K562 (cell line): ENCODE results near the gene SARS1. TPM values are rescaled to one million over a fixed set of nuclear protein-coding genes. Genes with fewer than 3 reads are reported as not detected.

Experiments used
- ATAC-seq: fragments of 200-7000 bp; cut with Tn5 transposase; 3 replicates; pipeline ENCODE4 v1.9.1; 2020; ENCODE audit warnings: moderate library complexity
- BruUV-seq: library from RNA; stranded (reverse); fragments of 400-500 nt; replicated peaks from 2 replicates; lab custom pipeline; 2021; lab: Mats Ljungman, UMichigan
- CTCF ChIA-PET: fragments of 300-600 bp; formaldehyde crosslinking; extraction: SDS; loops from one replicate; lab custom pipeline; 2021; ENCODE audit warnings: low intra/inter-chr PET ratio; lab: Yijun Ruan, JAX
- POLR2A ChIA-PET: fragments of 300-600, 350-650 bp; sonication (Branson Sonifier 250); formaldehyde crosslinking; extraction: SDS; loops from one replicate; lab custom pipeline; 2021; ENCODE audit warnings: antibody characterized with exemption, inconsistent platforms; lab: Yijun Ruan, JAX
- DNase-seq, 4 experiments: peaks; one replicate each; pipeline versions ENCODE4 v3.0.0 to v3.0.0-alpha.2; 2011 to 2018; ENCODE audit warnings: low spot score in 3 of 4, mixed read lengths in 3 of 4; ENCODE audit errors: extremely low read depth in 1 of 4
- FAIRE-seq: peaks from 2 replicates; lab custom pipeline; 2011; peaks lifted over from hg19 to GRCh38; lab: Jason Lieb, UNC
- H2AFZ ChIP-seq: 2 replicates; pipeline ENCODE4 v1.6.0; 2011; ENCODE audit warnings: low read depth, low read length, control low read depth, inconsistent platforms
- H3K27ac ChIP-seq: fragments of 200-600 bp; 3 replicates; pipeline ENCODE4 v1.8.0; 2011; ENCODE audit warnings: low read depth, mild to moderate bottlenecking, control low read depth, inconsistent platforms, low read length, moderate library complexity, mixed read lengths; ENCODE audit errors: extremely low read depth
- H3K27me3 ChIP-seq, 2 experiments: fragments of 300-600 bp in 1 of 2; 2 replicates in 1 of 2; 3 replicates in 1 of 2; pipeline versions ENCODE4 v1.6.0 to v1.8.0; 2011; ENCODE audit warnings: inconsistent platforms in 2 of 2, low read length in 2 of 2, mild to moderate bottlenecking in 1 of 2, mixed read lengths in 1 of 2, moderate library complexity in 1 of 2; ENCODE audit not compliant: control insufficient read depth in 2 of 2, insufficient read depth in 2 of 2
- H3K36me3 ChIP-seq: fragments of 300-600 bp; 3 replicates; pipeline ENCODE4 v1.8.0; 2011; ENCODE audit warnings: mild to moderate bottlenecking, low read length, inconsistent platforms; ENCODE audit not compliant: control insufficient read depth, insufficient read depth
- H3K4me1 ChIP-seq, 2 experiments: fragments of 200-600 bp in 1 of 2; replicated peaks in 1 of 2; 2 replicates in 1 of 2; 3 replicates in 1 of 2; pipeline versions ENCODE4 v1.5.1 to v1.8.0; 2011; ENCODE audit warnings: inconsistent platforms in 2 of 2, low read length in 2 of 2, mild to moderate bottlenecking in 1 of 2, mixed read lengths in 1 of 2, moderate library complexity in 1 of 2; ENCODE audit not compliant: control insufficient read depth in 2 of 2, insufficient read depth in 2 of 2
- H3K4me2 ChIP-seq: 2 replicates; pipeline ENCODE4 v1.6.1; 2011; ENCODE audit warnings: low read length, control low read depth, inconsistent platforms, mixed read lengths; ENCODE audit not compliant: insufficient read depth
- H3K4me3 ChIP-seq: fragments of 200-600 bp; sonication (generic), shearing (Covaris generic); 2 replicates; pipeline ENCODE4 v1.5.1; 2016; ENCODE audit warnings: control low read depth, inconsistent platforms
- H3K79me2 ChIP-seq: fragments of 200-600 bp; 3 replicates; pipeline ENCODE4 v1.8.0; 2011; ENCODE audit warnings: low read length, inconsistent platforms; ENCODE audit not compliant: control insufficient read depth, insufficient read depth
- H3K9ac ChIP-seq, 2 experiments: 2 replicates each; pipeline versions ENCODE4 v1.6.0 to v1.6.1; 2011; ENCODE audit warnings: low read depth in 2 of 2, low read length in 2 of 2, control low read depth in 1 of 2, inconsistent platforms in 1 of 2, mild to moderate bottlenecking in 1 of 2, mixed read lengths in 1 of 2; ENCODE audit not compliant: insufficient read depth in 1 of 2
- H3K9me1 ChIP-seq: one replicate; pipeline ENCODE4 v1.6.0; 2011; ENCODE audit warnings: inconsistent platforms, mild to moderate bottlenecking, low read length, moderate library complexity; ENCODE audit not compliant: control insufficient read depth, insufficient read depth
- H3K9me3 ChIP-seq: replicated peaks from 2 replicates; pipeline ENCODE4 v1.5.1; 2011; ENCODE audit warnings: low read depth, low read length, inconsistent platforms; ENCODE audit not compliant: control insufficient read depth, insufficient read depth
- H4K20me1 ChIP-seq: replicated peaks from 2 replicates; pipeline ENCODE4 v1.6.1; 2011; ENCODE audit warnings: low read length, inconsistent platforms, mixed read lengths; ENCODE audit not compliant: control insufficient read depth, insufficient read depth
- CAMTA2 ChIP-seq: fragments of 250-450 bp; sonication (Bioruptor Pico); conservative IDR thresholded peaks from 2 replicates; pipeline ENCODE4 v1.5.1; 2022
- MYC ChIP-seq, 2 experiments: fragments of 250-450 bp in 1 of 2; sonication (Bioruptor Pico) in 1 of 2; IDR thresholded peaks; 2 replicates each; pipeline versions ENCODE4 v1.5.1 to v1.6.1; 2012 to 2021; ENCODE audit warnings: low read depth in 2 of 2, borderline replicate concordance in 1 of 2, improper control_type of control experiment in 1 of 2, low read length in 1 of 2, mild to moderate bottlenecking in 1 of 2, moderate library complexity in 1 of 2
- WGBS: fragments of 100-300 bp; shearing (Covaris generic); methylation state at CpG from one replicate; pipeline ENCODE4 v1.1.6; 2016; ENCODE audit warnings: low coverage, mixed read lengths; ENCODE audit not compliant: insufficient coverage; ENCODE audit errors: missing lambda C conversion rate; 5-methylcytosine and 5-hydroxymethylcytosine counted together
- in situ Hi-C: fragments of 300-500 bp; cut with MboI; formaldehyde crosslinking; loops from 4 replicates; pipeline ENCODE4 v1.15.0; 2018; ENCODE audit warnings: inconsistent platforms, mixed read lengths
- intact Hi-C: fragments of 100-400 bp; cut with micrococcal nuclease; formaldehyde crosslinking; loops from 2 replicates; pipeline ENCODE4 v1.14.2; 2022
- polyA plus RNA-seq, 8 experiments: library from polyadenylated mRNA; depleted of rRNA in 4 of 8; stranded (reverse) in 5 of 8; unstranded in 3 of 8; fragments of >200 nt; fragmentation: Nextera tagmentation in 2 of 8; fragmentation: Illumina TruSeq in 1 of 8; extraction: Ambion mirVana in 2 of 8; extraction: Trizol in 1 of 8; gene quantifications; 2 replicates each; pipeline versions ENCODE4 v1.2.1 to v1.2.3, GENCODE V29; 2011 to 2014; ENCODE audit warnings: inconsistent platforms in 1 of 8, missing spikeins in 1 of 8
- total RNA-seq, 7 experiments: library from RNA; depleted of rRNA in 6 of 7; stranded (reverse); fragments of >200 nt in 6 of 7; fragmentation: Illumina TruSeq in 2 of 7; extraction: Trizol in 2 of 7; gene quantifications; 2 replicates each; pipeline versions ENCODE4 v1.2.1 to v1.2.3, GENCODE V29; 2011 to 2021; ENCODE audit warnings: low replicate concordance in 1 of 7
- TF ChIP-seq, protein P1 (sequence below): IDR thresholded peaks from 3 replicates; pipeline ENCODE4 v1.6.1; 2011; ENCODE audit warnings: borderline replicate concordance, mild to moderate bottlenecking, moderate library complexity; ENCODE audit not compliant: insufficient read length; ENCODE audit errors: extremely low read depth
- TF ChIP-seq, protein P2 (sequence below): fragments of 200-600 bp; sonication (generic); IDR thresholded peaks from one replicate; pipeline ENCODE4 v1.6.1; 2012; ENCODE audit warnings: mild to moderate bottlenecking, low read depth, low read length, inconsistent platforms

The SARS1 gene
- total and polyA plus RNA-seq, 9 of the 15 experiments (the other 6 are each of a cell fraction or from before 2014, with no cell fraction given), result 221 to 623 (median 254) TPM

DNA sequence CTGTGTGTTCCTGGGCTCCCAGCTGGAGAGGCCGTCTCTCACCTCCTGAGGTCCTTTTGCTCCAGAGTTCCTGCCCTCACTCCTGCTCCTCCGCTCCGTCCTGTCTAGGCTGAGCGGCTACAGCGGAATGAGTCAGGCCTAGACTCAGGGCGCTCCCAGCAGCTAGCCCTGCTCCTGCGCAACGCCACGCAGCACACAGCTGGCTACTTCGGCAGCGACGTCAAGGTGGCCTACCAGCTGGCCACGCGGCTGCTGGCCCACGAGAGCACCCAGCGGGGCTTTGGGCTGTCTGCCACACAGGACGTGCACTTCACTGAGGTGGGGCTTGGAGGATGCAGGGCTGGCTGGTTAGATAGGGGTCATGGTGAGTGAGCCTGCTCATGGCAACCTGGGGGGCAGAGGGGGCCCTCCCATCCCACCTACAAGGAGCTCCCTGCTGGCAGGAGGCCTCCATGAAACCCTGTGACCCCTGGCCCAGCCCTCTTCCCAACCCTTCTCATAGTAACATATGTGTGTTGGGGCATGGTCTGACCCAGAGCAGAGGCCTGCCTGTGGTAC lies 54.1 kb downstream of the SARS1 start:
- FAIRE-seq, result no peak
- Histone ChIP-seq H3K4me1 (peaks cover 0 to 43% of the 10 kb centered on the region in 2 experiments; a peak in 2 of 5 replicates), H2AFZ (no peak overlapping the region), H3K79me2 (no peaks in the 10 kb centered on the region), H3K4me2 (no peak overlapping the region), H4K20me1 (no peaks in the 10 kb centered on the region), H3K9me3 (no peaks in the 10 kb centered on the region), H3K27me3 (no peaks in the 10 kb centered on the region), H3K9me1 (no peaks in the 10 kb centered on the region), H3K27ac (no peak overlapping the region), H3K9ac (no peak overlapping the region; a peak in 1 of 4 replicates), H3K36me3 (peaks cover 50% of the 10 kb centered on the region; the same call in 2 of the 3 replicates), H3K4me3 (no peak overlapping the region)
- BruUV-seq, result no TSS peak
- ChIA-PET POLR2A (interaction anchor here (1.0 to 1.4 kb wide), 3 partner anchors 10 to 15 kb away, joined by 3 to 5 read pairs (median 4); partner anchors contain the start of gene PSRC1), CTCF (interaction anchor here (1.3 kb wide), 1 partner anchor 131 kb away, joined by 4 read pairs; no protein-coding TSS in a partner anchor)
- TF ChIP-seq, protein P1, sequence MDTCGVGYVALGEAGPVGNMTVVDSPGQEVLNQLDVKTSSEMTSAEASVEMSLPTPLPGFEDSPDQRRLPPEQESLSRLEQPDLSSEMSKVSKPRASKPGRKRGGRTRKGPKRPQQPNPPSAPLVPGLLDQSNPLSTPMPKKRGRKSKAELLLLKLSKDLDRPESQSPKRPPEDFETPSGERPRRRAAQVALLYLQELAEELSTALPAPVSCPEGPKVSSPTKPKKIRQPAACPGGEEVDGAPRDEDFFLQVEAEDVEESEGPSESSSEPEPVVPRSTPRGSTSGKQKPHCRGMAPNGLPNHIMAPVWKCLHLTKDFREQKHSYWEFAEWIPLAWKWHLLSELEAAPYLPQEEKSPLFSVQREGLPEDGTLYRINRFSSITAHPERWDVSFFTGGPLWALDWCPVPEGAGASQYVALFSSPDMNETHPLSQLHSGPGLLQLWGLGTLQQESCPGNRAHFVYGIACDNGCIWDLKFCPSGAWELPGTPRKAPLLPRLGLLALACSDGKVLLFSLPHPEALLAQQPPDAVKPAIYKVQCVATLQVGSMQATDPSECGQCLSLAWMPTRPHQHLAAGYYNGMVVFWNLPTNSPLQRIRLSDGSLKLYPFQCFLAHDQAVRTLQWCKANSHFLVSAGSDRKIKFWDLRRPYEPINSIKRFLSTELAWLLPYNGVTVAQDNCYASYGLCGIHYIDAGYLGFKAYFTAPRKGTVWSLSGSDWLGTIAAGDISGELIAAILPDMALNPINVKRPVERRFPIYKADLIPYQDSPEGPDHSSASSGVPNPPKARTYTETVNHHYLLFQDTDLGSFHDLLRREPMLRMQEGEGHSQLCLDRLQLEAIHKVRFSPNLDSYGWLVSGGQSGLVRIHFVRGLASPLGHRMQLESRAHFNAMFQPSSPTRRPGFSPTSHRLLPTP, result no peak
- TF ChIP-seq MYC (IDR thresholded peaks at IDR 0.05; ENCODE audit: low read depth, low read length), result no peak
- TF ChIP-seq MYC (CRISPR knock-in tag; IDR thresholded peaks at IDR 0.05; ENCODE audit: borderline replicate concordance, low read depth), result no peak
- no peak for TF ChIP-seq CAMTA2 (CRISPR knock-in tag)
- TF ChIP-seq, protein P2, sequence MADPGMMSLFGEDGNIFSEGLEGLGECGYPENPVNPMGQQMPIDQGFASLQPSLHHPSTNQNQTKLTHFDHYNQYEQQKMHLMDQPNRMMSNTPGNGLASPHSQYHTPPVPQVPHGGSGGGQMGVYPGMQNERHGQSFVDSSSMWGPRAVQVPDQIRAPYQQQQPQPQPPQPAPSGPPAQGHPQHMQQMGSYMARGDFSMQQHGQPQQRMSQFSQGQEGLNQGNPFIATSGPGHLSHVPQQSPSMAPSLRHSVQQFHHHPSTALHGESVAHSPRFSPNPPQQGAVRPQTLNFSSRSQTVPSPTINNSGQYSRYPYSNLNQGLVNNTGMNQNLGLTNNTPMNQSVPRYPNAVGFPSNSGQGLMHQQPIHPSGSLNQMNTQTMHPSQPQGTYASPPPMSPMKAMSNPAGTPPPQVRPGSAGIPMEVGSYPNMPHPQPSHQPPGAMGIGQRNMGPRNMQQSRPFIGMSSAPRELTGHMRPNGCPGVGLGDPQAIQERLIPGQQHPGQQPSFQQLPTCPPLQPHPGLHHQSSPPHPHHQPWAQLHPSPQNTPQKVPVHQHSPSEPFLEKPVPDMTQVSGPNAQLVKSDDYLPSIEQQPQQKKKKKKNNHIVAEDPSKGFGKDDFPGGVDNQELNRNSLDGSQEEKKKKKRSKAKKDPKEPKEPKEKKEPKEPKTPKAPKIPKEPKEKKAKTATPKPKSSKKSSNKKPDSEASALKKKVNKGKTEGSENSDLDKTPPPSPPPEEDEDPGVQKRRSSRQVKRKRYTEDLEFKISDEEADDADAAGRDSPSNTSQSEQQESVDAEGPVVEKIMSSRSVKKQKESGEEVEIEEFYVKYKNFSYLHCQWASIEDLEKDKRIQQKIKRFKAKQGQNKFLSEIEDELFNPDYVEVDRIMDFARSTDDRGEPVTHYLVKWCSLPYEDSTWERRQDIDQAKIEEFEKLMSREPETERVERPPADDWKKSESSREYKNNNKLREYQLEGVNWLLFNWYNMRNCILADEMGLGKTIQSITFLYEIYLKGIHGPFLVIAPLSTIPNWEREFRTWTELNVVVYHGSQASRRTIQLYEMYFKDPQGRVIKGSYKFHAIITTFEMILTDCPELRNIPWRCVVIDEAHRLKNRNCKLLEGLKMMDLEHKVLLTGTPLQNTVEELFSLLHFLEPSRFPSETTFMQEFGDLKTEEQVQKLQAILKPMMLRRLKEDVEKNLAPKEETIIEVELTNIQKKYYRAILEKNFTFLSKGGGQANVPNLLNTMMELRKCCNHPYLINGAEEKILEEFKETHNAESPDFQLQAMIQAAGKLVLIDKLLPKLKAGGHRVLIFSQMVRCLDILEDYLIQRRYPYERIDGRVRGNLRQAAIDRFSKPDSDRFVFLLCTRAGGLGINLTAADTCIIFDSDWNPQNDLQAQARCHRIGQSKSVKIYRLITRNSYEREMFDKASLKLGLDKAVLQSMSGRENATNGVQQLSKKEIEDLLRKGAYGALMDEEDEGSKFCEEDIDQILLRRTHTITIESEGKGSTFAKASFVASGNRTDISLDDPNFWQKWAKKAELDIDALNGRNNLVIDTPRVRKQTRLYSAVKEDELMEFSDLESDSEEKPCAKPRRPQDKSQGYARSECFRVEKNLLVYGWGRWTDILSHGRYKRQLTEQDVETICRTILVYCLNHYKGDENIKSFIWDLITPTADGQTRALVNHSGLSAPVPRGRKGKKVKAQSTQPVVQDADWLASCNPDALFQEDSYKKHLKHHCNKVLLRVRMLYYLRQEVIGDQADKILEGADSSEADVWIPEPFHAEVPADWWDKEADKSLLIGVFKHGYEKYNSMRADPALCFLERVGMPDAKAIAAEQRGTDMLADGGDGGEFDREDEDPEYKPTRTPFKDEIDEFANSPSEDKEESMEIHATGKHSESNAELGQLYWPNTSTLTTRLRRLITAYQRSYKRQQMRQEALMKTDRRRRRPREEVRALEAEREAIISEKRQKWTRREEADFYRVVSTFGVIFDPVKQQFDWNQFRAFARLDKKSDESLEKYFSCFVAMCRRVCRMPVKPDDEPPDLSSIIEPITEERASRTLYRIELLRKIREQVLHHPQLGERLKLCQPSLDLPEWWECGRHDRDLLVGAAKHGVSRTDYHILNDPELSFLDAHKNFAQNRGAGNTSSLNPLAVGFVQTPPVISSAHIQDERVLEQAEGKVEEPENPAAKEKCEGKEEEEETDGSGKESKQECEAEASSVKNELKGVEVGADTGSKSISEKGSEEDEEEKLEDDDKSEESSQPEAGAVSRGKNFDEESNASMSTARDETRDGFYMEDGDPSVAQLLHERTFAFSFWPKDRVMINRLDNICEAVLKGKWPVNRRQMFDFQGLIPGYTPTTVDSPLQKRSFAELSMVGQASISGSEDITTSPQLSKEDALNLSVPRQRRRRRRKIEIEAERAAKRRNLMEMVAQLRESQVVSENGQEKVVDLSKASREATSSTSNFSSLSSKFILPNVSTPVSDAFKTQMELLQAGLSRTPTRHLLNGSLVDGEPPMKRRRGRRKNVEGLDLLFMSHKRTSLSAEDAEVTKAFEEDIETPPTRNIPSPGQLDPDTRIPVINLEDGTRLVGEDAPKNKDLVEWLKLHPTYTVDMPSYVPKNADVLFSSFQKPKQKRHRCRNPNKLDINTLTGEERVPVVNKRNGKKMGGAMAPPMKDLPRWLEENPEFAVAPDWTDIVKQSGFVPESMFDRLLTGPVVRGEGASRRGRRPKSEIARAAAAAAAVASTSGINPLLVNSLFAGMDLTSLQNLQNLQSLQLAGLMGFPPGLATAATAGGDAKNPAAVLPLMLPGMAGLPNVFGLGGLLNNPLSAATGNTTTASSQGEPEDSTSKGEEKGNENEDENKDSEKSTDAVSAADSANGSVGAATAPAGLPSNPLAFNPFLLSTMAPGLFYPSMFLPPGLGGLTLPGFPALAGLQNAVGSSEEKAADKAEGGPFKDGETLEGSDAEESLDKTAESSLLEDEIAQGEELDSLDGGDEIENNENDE, result no peak
- in situ Hi-C loops (no loop called here), intact Hi-C loops (loop anchor here (10.0 kb wide), 1 partner anchor 153 kb away; the partner anchor contains the start of gene ELAPOR1)
- DNase-seq, result no peak
- ATAC-seq, result no peak
- 90% methylated on average over 17 of the region's 17 CpGs for WGBS
